Neural cell (in vitro differentiated cells): ENCODE data around the gene TYW1B.
"Not testable (repeated sequence)": the region's sequence is repeated elsewhere in the genome, so short reads cannot be mapped to it uniquely, and the experiment has no call there.

Experiments
- CTCF ChIP-seq: fragments of 450-650 bp; IDR thresholded peaks from 2 replicates; pipeline ENCODE4 v1.5.1; 2014; ENCODE audit warnings: antibody characterized with exemption, mild to moderate bottlenecking, moderate library complexity; ENCODE audit not compliant: poor library complexity, severe bottlenecking
- EP300 ChIP-seq: fragments of 450-650 bp; conservative IDR thresholded peaks from 2 replicates; pipeline ENCODE4 v1.6.1; 2014; ENCODE audit warnings: antibody characterized with exemption, mild to moderate bottlenecking, moderate library complexity; ENCODE audit not compliant: poor library complexity, severe bottlenecking
- EZH2 ChIP-seq: fragments of 200-600, 300-800 bp; shearing (Covaris generic), sonication (generic); IDR thresholded peaks from 2 replicates; pipeline ENCODE4 v1.6.1; 2014; ENCODE audit warnings: antibody characterized with exemption, low read length, borderline replicate concordance, mild to moderate bottlenecking; ENCODE audit not compliant: insufficient read depth, poor library complexity, severe bottlenecking
- REST ChIP-seq: IDR thresholded peaks from 2 replicates; pipeline ENCODE4 v1.6.1; 2012; ENCODE audit warnings: borderline replicate concordance
- TAF1 ChIP-seq: IDR thresholded peaks from 2 replicates; pipeline ENCODE4 v1.6.1; 2012; ENCODE audit warnings: low read depth

- TF ChIP-seq CTCF, EP300, REST, TAF1, EZH2: not testable (repeated sequence)
These were observed 5.5 kb downstream of the TYW1B start for GRCh38 chr7:72822497-72822896.
